HCT116 (cell line): ENCODE data around the gene PAFAH1B1. TPM values are rescaled to one million over a fixed set of nuclear protein-coding genes. Genes with fewer than 3 reads are reported as not detected.

ENCODE experiments used
- ATAC-seq: fragments of 200-7000 bp; cut with Tn5 transposase; 2 replicates; pipeline ENCODE4 v1.9.1; 2020; ENCODE audit warnings: mild to moderate bottlenecking, moderate library complexity
- BruUV-seq: library from RNA; stranded (reverse); fragments of 400-500 nt; replicated peaks from 2 replicates; lab custom pipeline; 2021; lab: Mats Ljungman, UMichigan
- CTCF ChIA-PET: fragments of 300-600 bp; sonication (Branson Sonifier 250); formaldehyde crosslinking; loops from one replicate; lab custom pipeline; 2021; ENCODE audit warnings: antibody characterized with exemption; lab: Charles Lee
- POLR2A ChIA-PET: fragments of 300-600, 350-600 bp; sonication (Branson Sonifier 250); formaldehyde crosslinking; loops from one replicate; lab custom pipeline; 2021; ENCODE audit warnings: antibody characterized with exemption; lab: Charles Lee
- RAD21 ChIA-PET, 2 experiments: fragments of 300-600 bp; sonication (Branson Sonifier 250); formaldehyde crosslinking; loops; one replicate each; lab custom pipeline; 2023; ENCODE audit warnings: low total read pairs in 2 of 2; ENCODE audit not compliant: uncharacterized antibody in 2 of 2, unreplicated experiment in 2 of 2, low non-redundant PET in 1 of 2; lab: Charles Lee
- DNase-seq: peaks from one replicate; pipeline ENCODE4 v3.0.0-alpha.2; 2010; ENCODE audit warnings: low read depth, low spot score
- H2AFZ ChIP-seq: fragments of 200-600 bp; shearing (Covaris generic), sonication (generic); 2 replicates; pipeline ENCODE4 v1.6.1; 2017; ENCODE audit warnings: low read depth, mixed run types, mixed read lengths, antibody characterized with exemption, low read length; ENCODE audit not compliant: poor library complexity, severe bottlenecking
- H3K27ac ChIP-seq: 2 replicates; pipeline ENCODE4 v1.5.1; 2012; ENCODE audit warnings: low read depth, low read length
- H3K27me3 ChIP-seq: fragments of 200-600 bp; sonication (generic); 2 replicates; pipeline ENCODE4 v1.6.1; 2016; ENCODE audit warnings: mixed run types, low read length, mixed read lengths; ENCODE audit not compliant: insufficient read depth
- H3K36me3 ChIP-seq, 2 experiments: fragments of 200-500 bp in 1 of 2; fragments of 200-600 bp in 1 of 2; sonication (Bioruptor generic) in 1 of 2; sonication (generic) in 1 of 2; 2 replicates each; pipeline versions ENCODE4 v1.5.1 to v1.6.1; 2014 to 2016; ENCODE audit warnings: low read length in 2 of 2, inconsistent platforms in 1 of 2, mixed read lengths in 1 of 2, mixed run types in 1 of 2; ENCODE audit not compliant: insufficient read depth in 2 of 2, control insufficient read depth in 1 of 2
- H3K4me1 ChIP-seq, 2 experiments: fragments of 200-600 bp in 1 of 2; sonication (generic) in 1 of 2; 2 replicates each; pipeline versions ENCODE4 v1.5.1 to v1.6.1; 2012 to 2017; ENCODE audit warnings: low read length in 2 of 2, inconsistent platforms in 1 of 2, mild to moderate bottlenecking in 1 of 2, mixed read lengths in 1 of 2, mixed run types in 1 of 2, moderate library complexity in 1 of 2; ENCODE audit not compliant: insufficient read depth in 2 of 2, control insufficient read depth in 1 of 2
- H3K4me2 ChIP-seq: fragments of 200-600 bp; sonication (generic); 2 replicates; pipeline ENCODE4 v1.6.1; 2017; ENCODE audit warnings: mixed run types, low read length, mixed read lengths
- H3K4me3 ChIP-seq, 2 experiments: fragments of 200-600 bp in 1 of 2; sonication (generic) in 1 of 2; replicated peaks in 1 of 2; 2 replicates each; pipeline ENCODE4 v1.5.1; 2011 to 2016; ENCODE audit warnings: low read length in 2 of 2, control low read depth in 1 of 2, low read depth in 1 of 2, mild to moderate bottlenecking in 1 of 2, mixed read lengths in 1 of 2, mixed run types in 1 of 2
- H3K79me2 ChIP-seq: fragments of 200-600 bp; sonication (generic); 2 replicates; pipeline ENCODE4 v1.6.1; 2017; ENCODE audit warnings: mild to moderate bottlenecking, mixed run types, low read length, moderate library complexity, mixed read lengths; ENCODE audit not compliant: insufficient read depth
- H3K9ac ChIP-seq: fragments of 200-600 bp; sonication (generic); 2 replicates; pipeline ENCODE4 v1.6.1; 2016; ENCODE audit warnings: low read length, mixed read lengths
- H3K9me2 ChIP-seq: fragments of 200-600 bp; sonication (generic), shearing (Covaris generic); 2 replicates; pipeline ENCODE4 v1.6.1; 2017; ENCODE audit warnings: mixed run types, mild to moderate bottlenecking, moderate library complexity; ENCODE audit not compliant: insufficient read depth
- H3K9me3 ChIP-seq, 2 experiments: fragments of 200-500 bp in 1 of 2; fragments of 200-600 bp in 1 of 2; sonication (Bioruptor generic) in 1 of 2; sonication (generic) in 1 of 2; 2 replicates each; pipeline ENCODE4 v1.6.1; 2014 to 2017; ENCODE audit warnings: low read length in 2 of 2, mixed read lengths in 2 of 2, inconsistent platforms in 1 of 2, low read depth in 1 of 2, mild to moderate bottlenecking in 1 of 2, mixed run types in 1 of 2, moderate library complexity in 1 of 2; ENCODE audit not compliant: control insufficient read depth in 1 of 2, insufficient read depth in 1 of 2
- H4K20me1 ChIP-seq: fragments of 200-600 bp; sonication (generic), shearing (Covaris generic); 2 replicates; pipeline ENCODE4 v1.6.1; 2017; ENCODE audit warnings: mixed run types, mild to moderate bottlenecking, moderate library complexity; ENCODE audit not compliant: insufficient read depth
- ATF3 ChIP-seq: IDR thresholded peaks from 2 replicates; pipeline ENCODE4 v1.6.1; 2012
- CBX3 ChIP-seq: IDR thresholded peaks from 2 replicates; pipeline ENCODE4 v1.6.1; 2012; ENCODE audit warnings: low read depth
- EGR1 ChIP-seq: IDR thresholded peaks from 2 replicates; pipeline ENCODE4 v1.6.1; 2012; ENCODE audit warnings: low read depth
- ELF1 ChIP-seq: IDR thresholded peaks from 2 replicates; pipeline ENCODE4 v1.6.1; 2012; ENCODE audit warnings: low read depth, borderline replicate concordance
- EZH2phosphoT487 ChIP-seq: fragments of 200-600 bp; IDR thresholded peaks from 2 replicates; pipeline ENCODE4 v1.6.1; 2018; ENCODE audit warnings: antibody characterized with exemption, borderline replicate concordance
- MAX ChIP-seq: IDR thresholded peaks from 2 replicates; pipeline ENCODE4 v1.6.1; 2012
- POLR2A ChIP-seq: IDR thresholded peaks from 2 replicates; pipeline ENCODE4 v1.7.0; 2011; ENCODE audit warnings: borderline replicate concordance; ENCODE audit not compliant: insufficient read depth, insufficient read length; ENCODE audit errors: extremely low read depth
- POLR2AphosphoS5 ChIP-seq: IDR thresholded peaks from 2 replicates; pipeline ENCODE4 v1.6.1; 2011; ENCODE audit warnings: mild to moderate bottlenecking, low read depth, low read length, moderate library complexity
- RAD21 ChIP-seq: IDR thresholded peaks from 2 replicates; pipeline ENCODE4 v1.6.1; 2012; ENCODE audit warnings: low read depth, mild to moderate bottlenecking
- SIN3A ChIP-seq: IDR thresholded peaks from 2 replicates; pipeline ENCODE4 v1.6.1; 2012; ENCODE audit warnings: low read depth
- TCF7L2 ChIP-seq: IDR thresholded peaks from 2 replicates; pipeline ENCODE4 v1.7.0; 2011; ENCODE audit warnings: borderline replicate concordance, inconsistent platforms; ENCODE audit not compliant: insufficient read depth, insufficient read length; ENCODE audit errors: extremely low read depth
- ZBTB33 ChIP-seq: IDR thresholded peaks from 2 replicates; pipeline ENCODE4 v1.6.1; 2011; ENCODE audit warnings: mild to moderate bottlenecking, low read length, moderate library complexity; ENCODE audit not compliant: insufficient replicate concordance; ENCODE audit errors: extremely low read depth
- ZFX ChIP-seq: fragments of 450-650 bp; IDR thresholded peaks from 2 replicates; pipeline ENCODE4 v1.6.1; 2017
- intact Hi-C: fragments of 100-400 bp; cut with micrococcal nuclease; formaldehyde crosslinking; loops from 2 replicates; pipeline ENCODE4 v1.10.0; 2022
- total RNA-seq: library from RNA; stranded (reverse); gene quantifications from one replicate; pipeline ENCODE4 v1.2.1, GENCODE V29; 2021; ENCODE audit not compliant: unreplicated experiment

The PAFAH1B1 gene
- total RNA-seq, 1 experiment from 2014 or later: 113 TPM

GRCh38 chr17:2723997-2724783 is 130.7 kb downstream of the PAFAH1B1 start:
- ChIA-PET POLR2A (interaction anchor here (0.7 to 1.4 kb wide), 5 partner anchors 11 to 317 kb away, joined by 3 read pairs; no protein-coding TSS in a partner anchor), CTCF (interaction anchor here (0.5 to 1.5 kb wide), 3 partner anchors 14 to 340 kb away, joined by 3 to 4 read pairs (median 3); no protein-coding TSS in a partner anchor), RAD21 (interaction anchor here in 1 of 2 experiments (0.6 kb wide), 1 partner anchor 308 kb away, joined by 6 read pairs; no protein-coding TSS in a partner anchor)
- Histone ChIP-seq H2AFZ (no peak overlapping the region), H3K4me1 (peaks cover 4 to 31% of the 10 kb centered on the region in 2 experiments; a peak in 3 of 4 replicates), H3K9me3 (no peaks in the 10 kb centered on the region), H3K27ac (peak overlapping the region; percentile 85), H3K36me3 (no peaks in the 10 kb centered on the region), H3K4me3 (peak overlapping the region; percentile 37 to 47), H3K9ac (peak overlapping the region; percentile 50), H3K4me2 (peak overlapping the region; percentile 65), H3K9me2 (no peaks in the 10 kb centered on the region), H3K79me2 (no peaks in the 10 kb centered on the region), H4K20me1 (no peaks in the 10 kb centered on the region), H3K27me3 (no peaks in the 10 kb centered on the region)
- BruUV-seq: no TSS peak
- no peak for TF ChIP-seq RAD21
- peak; percentile 27 for TF ChIP-seq POLR2A
- peak; percentile 10; the same call in 1 of the 2 replicates for TF ChIP-seq MAX
- no peak for TF ChIP-seq ELF1
- peak; percentile 84 for TF ChIP-seq TCF7L2
- TF ChIP-seq CBX3: no peak
- TF ChIP-seq ZBTB33: peak; percentile 58
- TF ChIP-seq EZH2phosphoT487: no peak
- TF ChIP-seq ZFX: peak; percentile 92; the same call in 1 of the 2 replicates
- no peak for TF ChIP-seq SIN3A
- no peak for TF ChIP-seq EGR1
- TF ChIP-seq POLR2AphosphoS5: 0 out of 2 replicates have a peak, but pooled peaks have one; percentile 38
- no peak for TF ChIP-seq ATF3
- intact Hi-C loops: no loop called here
- ATAC-seq: peak; percentile 59
- DNase-seq: no peak
